Panc1 (cell line): ENCODE data around the gene OTOL1.

Experiments used
- POLR2AphosphoS5 ChIP-seq: IDR thresholded peaks from 2 replicates; pipeline ENCODE4 v1.6.1; 2012; ENCODE audit warnings: mild to moderate bottlenecking, low read depth, low read length, moderate library complexity
- TF ChIP-seq, protein P1 (sequence below): fragments of 450-650 bp; IDR thresholded peaks from 2 replicates; pipeline ENCODE4 v1.5.1; 2017; ENCODE audit warnings: mild to moderate bottlenecking

DNA sequence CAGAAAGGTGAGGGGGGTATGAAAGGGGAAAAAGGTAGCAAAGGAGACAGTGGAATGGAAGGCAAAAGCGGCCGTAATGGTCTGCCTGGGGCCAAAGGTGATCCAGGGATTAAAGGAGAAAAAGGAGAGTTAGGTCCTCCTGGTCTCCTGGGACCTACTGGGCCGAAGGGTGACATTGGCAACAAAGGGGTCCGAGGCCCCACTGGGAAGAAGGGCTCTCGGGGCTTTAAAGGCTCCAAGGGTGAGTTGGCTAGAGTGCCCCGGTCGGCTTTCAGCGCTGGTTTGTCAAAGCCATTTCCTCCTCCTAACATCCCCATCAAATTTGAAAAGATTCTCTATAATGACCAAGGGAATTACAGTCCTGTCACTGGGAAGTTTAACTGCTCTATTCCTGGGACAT lies 6.7 kb downstream of the OTOL1 start:
- TF ChIP-seq, protein P1, sequence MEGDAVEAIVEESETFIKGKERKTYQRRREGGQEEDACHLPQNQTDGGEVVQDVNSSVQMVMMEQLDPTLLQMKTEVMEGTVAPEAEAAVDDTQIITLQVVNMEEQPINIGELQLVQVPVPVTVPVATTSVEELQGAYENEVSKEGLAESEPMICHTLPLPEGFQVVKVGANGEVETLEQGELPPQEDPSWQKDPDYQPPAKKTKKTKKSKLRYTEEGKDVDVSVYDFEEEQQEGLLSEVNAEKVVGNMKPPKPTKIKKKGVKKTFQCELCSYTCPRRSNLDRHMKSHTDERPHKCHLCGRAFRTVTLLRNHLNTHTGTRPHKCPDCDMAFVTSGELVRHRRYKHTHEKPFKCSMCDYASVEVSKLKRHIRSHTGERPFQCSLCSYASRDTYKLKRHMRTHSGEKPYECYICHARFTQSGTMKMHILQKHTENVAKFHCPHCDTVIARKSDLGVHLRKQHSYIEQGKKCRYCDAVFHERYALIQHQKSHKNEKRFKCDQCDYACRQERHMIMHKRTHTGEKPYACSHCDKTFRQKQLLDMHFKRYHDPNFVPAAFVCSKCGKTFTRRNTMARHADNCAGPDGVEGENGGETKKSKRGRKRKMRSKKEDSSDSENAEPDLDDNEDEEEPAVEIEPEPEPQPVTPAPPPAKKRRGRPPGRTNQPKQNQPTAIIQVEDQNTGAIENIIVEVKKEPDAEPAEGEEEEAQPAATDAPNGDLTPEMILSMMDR, result no peak
- TF ChIP-seq POLR2AphosphoS5, result no peak
